Endothelial cell of umbilical vein (primary cell): ENCODE measurements around the gene NCF1. TPM values are rescaled to one million over a fixed set of nuclear protein-coding genes. Genes with fewer than 3 reads are reported as not detected.
"Not testable (repeated sequence)": the region's sequence is repeated elsewhere in the genome, so short reads cannot be mapped to it uniquely, and the experiment has no call there.

Source experiments
- BruUV-seq: library from RNA; stranded (reverse); fragments of 400-500 nt; replicated peaks from 2 replicates; lab custom pipeline; 2021; lab: Mats Ljungman, UMichigan
- CTCF ChIA-PET: fragments of 300-600, 350-600 bp; sonication (Branson Sonifier 250); formaldehyde crosslinking; loops from one replicate; lab custom pipeline; 2021; ENCODE audit warnings: antibody characterized with exemption, inconsistent platforms; lab: Charles Lee
- POLR2A ChIA-PET: fragments of 300-600, 350-600 bp; sonication (Branson Sonifier 250); formaldehyde crosslinking; loops from one replicate; lab custom pipeline; 2021; ENCODE audit warnings: antibody characterized with exemption, inconsistent platforms; lab: Charles Lee
- DNase-seq: peaks from one replicate; pipeline ENCODE4 v3.0.0-alpha.2; 2011; ENCODE audit warnings: low read depth, low spot score
- FAIRE-seq: peaks from 2 replicates; lab custom pipeline; 2011; peaks lifted over from hg19 to GRCh38; lab: Jason Lieb, UNC
- H2AFZ ChIP-seq: 2 replicates; pipeline ENCODE4 v1.6.0; 2012; ENCODE audit warnings: low read depth, low read length, control low read depth, inconsistent platforms
- H3K27ac ChIP-seq: 2 replicates; pipeline ENCODE4 v1.5.1; 2011; ENCODE audit warnings: low read depth, mild to moderate bottlenecking, control low read depth, low read length, moderate library complexity; ENCODE audit not compliant: insufficient read depth
- H3K27me3 ChIP-seq, 2 experiments: 2 replicates each; pipeline versions ENCODE4 v1.6.0 to v1.6.1; 2011; ENCODE audit warnings: low read length in 2 of 2, mixed read lengths in 1 of 2; ENCODE audit not compliant: control insufficient read depth in 2 of 2, insufficient read depth in 2 of 2
- H3K36me3 ChIP-seq, 2 experiments: 2 replicates in 1 of 2; 3 replicates in 1 of 2; pipeline ENCODE4 v1.5.1; 2011; ENCODE audit warnings: low read length in 2 of 2, mild to moderate bottlenecking in 1 of 2, moderate library complexity in 1 of 2; ENCODE audit not compliant: control insufficient read depth in 2 of 2, insufficient read depth in 2 of 2; ENCODE audit errors: extremely low read depth in 1 of 2
- H3K4me1 ChIP-seq: 3 replicates; pipeline ENCODE4 v1.5.1; 2011; ENCODE audit warnings: mild to moderate bottlenecking, low read length; ENCODE audit not compliant: control insufficient read depth, insufficient read depth; ENCODE audit errors: extremely low read depth
- H3K4me2 ChIP-seq: 2 replicates; pipeline ENCODE4 v1.6.1; 2011; ENCODE audit warnings: low read length, control low read depth, mixed read lengths; ENCODE audit not compliant: insufficient read depth
- H3K4me3 ChIP-seq, 3 experiments: fragments of 200-600 bp in 1 of 3; sonication (generic), shearing (Covaris generic) in 1 of 3; replicated peaks in 1 of 3; 2 replicates each; pipeline ENCODE4 v1.5.1; 2011 to 2016; ENCODE audit warnings: control low read depth in 3 of 3, low read length in 3 of 3, mild to moderate bottlenecking in 2 of 3, inconsistent platforms in 1 of 3, low read depth in 1 of 3, moderate library complexity in 1 of 3; ENCODE audit not compliant: insufficient read depth in 1 of 3
- H3K79me2 ChIP-seq: 2 replicates; pipeline ENCODE4 v1.6.0; 2012; ENCODE audit warnings: low read length, inconsistent platforms; ENCODE audit not compliant: control insufficient read depth, insufficient read depth
- H3K9ac ChIP-seq: replicated peaks from 2 replicates; pipeline ENCODE3; 2011; ENCODE audit warnings: low read length, control low read depth; ENCODE audit not compliant: insufficient read depth; ENCODE audit errors: extremely low read depth
- H3K9me1 ChIP-seq: replicated peaks from 3 replicates; pipeline ENCODE4 v1.6.0; 2011; ENCODE audit warnings: mild to moderate bottlenecking, low read length; ENCODE audit not compliant: control insufficient read depth, insufficient read depth; ENCODE audit errors: extremely low read depth
- H3K9me3 ChIP-seq: replicated peaks from 2 replicates; pipeline ENCODE4 v1.5.1; 2012; ENCODE audit warnings: low read length, inconsistent platforms; ENCODE audit not compliant: control insufficient read depth, insufficient read depth
- H4K20me1 ChIP-seq: replicated peaks from 2 replicates; pipeline ENCODE3; 2011; ENCODE audit warnings: mild to moderate bottlenecking, low read length; ENCODE audit not compliant: control insufficient read depth, insufficient read depth; ENCODE audit errors: extremely low read depth
- dilution Hi-C: fragments of 300-500 bp; cut with MboI; formaldehyde crosslinking; loops from one replicate; pipeline ENCODE4 v1.15.0; 2019; ENCODE audit warnings: low sequenced_read_pairs; ENCODE audit not compliant: extremely low pct_ligation_motif_present
- intact Hi-C: fragments of 100-400 bp; cut with micrococcal nuclease; formaldehyde crosslinking; loops from one replicate; pipeline ENCODE4 v1.10.0; 2022
- polyA plus RNA-seq, 4 experiments: library from polyadenylated mRNA; depleted of rRNA in 3 of 4; stranded (reverse) in 3 of 4; unstranded in 1 of 4; fragments of >200 nt; gene quantifications; 2 replicates each; pipeline versions ENCODE4 v1.2.1 to v1.2.3, GENCODE V29; 2011 to 2012; ENCODE audit warnings: missing spikeins in 1 of 4
- total RNA-seq: library from RNA; stranded (reverse); gene quantifications from 2 replicates; pipeline ENCODE4 v1.2.3, GENCODE V29; 2021

NCF1 gene
- total and polyA plus RNA-seq, 2 donors (not counting 3 experiments of a cell fraction or from before 2014, with no cell fraction given) = not detected

DNA sequence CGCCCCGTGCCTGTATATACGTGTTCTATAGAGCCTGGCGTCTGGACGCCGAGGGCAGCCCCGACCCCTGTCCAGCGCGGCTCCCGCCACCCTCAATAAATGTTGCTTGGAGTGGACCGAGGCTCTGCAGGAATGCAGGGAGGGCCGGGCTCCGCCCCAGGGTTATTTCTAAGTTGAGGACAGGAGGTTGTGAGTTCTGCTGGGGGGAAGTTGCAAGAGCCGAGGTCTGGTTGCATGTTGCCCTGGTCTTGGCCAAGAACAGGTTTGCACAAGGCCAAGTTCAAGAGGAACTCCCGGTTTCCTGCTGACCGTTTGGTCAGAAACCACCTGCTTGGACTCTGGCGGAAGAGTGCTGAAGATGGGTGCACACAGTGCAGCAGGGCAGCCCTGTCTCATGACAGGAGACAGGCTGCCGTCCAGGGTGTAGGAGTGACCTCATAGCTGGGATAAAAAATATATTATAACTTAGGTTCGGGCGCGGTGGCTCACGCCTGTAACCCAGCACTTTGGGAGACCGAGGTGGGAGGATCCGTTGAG is 15.5 kb downstream of the NCF1 start:
- H3K4me2 ChIP-seq, H3K79me2 ChIP-seq, BruUV-seq, H3K9me3 ChIP-seq, H3K27ac ChIP-seq, H4K20me1 ChIP-seq, H3K9ac ChIP-seq, FAIRE-seq, H3K9me1 ChIP-seq, DNase-seq, CTCF ChIA-PET, H3K36me3 ChIP-seq, H3K27me3 ChIP-seq, POLR2A ChIA-PET, H3K4me1 ChIP-seq, H2AFZ ChIP-seq, intact Hi-C loops, H3K4me3 ChIP-seq, dilution Hi-C loops: not testable (repeated sequence)

DNA sequence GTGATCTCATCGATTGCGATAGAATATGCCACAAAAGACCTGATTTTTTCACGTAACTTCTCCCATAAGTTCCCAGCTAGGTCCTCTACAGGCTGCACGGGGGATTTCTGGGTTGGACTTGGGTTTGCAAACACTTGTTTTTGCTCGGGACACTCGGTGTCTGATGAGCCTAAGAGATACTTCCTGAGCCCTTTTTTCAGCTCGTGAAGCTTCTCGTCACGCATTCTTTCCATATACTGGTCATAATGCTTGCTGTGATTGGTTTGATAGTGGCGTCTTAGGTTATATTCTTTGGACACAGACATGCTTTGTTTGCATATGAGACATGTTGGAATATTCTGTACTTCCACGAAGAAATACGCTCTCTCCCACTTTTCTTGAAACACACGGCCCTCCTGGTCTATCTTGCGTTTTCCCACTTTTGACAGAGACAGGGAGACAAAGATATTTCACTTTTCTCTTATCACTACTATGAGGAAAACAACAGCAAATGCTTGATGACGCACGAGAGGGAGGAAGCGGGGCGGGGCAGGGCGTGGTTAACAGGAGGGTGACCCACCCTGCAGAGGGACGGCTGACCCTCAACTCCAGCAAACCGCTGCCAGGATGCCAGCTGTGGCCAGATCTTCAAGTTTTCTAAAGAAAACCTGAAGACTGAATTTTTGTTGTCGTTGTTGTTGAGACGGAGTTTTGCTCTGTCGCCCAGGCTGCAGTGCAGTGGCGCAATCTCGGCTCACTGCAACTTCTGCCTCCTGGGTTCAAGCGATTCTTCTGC is 24.2 kb downstream of the NCF1 start:
- H4K20me1 ChIP-seq, H3K9me3 ChIP-seq, H3K36me3 ChIP-seq, BruUV-seq, intact Hi-C loops, POLR2A ChIA-PET, H3K4me2 ChIP-seq, DNase-seq, H3K4me3 ChIP-seq, H3K27ac ChIP-seq, H3K4me1 ChIP-seq, FAIRE-seq, H3K79me2 ChIP-seq, H2AFZ ChIP-seq, H3K9me1 ChIP-seq, dilution Hi-C loops, CTCF ChIA-PET, H3K9ac ChIP-seq, H3K27me3 ChIP-seq: not testable (repeated sequence)

DNA sequence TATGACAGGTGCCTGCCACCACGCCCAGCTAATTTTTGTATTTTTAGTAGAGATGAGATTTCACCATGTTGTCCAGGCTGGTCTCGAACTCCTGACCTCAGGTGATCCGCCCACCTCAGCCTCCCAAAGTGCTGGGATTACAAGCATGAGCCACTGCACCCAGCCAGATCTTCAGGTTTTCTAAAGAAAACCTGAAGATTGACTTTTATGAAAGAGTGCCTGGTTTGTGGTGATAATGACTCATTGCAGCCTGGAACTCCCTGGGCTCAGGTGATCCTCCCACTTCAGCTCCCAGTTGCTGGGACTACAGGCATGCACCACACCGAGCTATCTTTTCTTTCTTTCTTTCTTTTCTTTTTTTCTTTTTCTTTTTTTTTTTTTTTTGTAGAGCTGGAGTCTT is 24.8 kb downstream of the NCF1 start:
- BruUV-seq = not testable (repeated sequence)

DNA sequence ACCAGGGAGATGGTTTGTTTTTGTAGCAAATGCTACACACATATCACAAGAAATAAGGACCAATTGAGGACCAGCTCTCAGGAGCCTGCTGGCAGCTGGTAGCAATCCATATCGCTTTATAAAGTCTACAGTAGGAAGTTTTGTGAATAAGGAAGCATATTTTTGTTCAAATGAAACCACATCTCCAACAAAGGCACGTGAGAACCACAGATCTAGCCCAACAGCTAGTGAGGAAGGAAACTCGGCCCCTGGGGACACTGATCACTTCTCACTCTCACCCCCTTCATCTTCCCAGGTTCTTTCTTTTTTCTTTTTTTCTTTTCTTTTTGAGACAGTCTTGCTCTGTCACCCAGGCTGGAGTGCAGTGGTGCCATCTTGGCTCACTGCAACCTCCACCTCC is 42.1 kb downstream of the NCF1 start:
- H3K36me3 ChIP-seq, CTCF ChIA-PET, H2AFZ ChIP-seq, H3K79me2 ChIP-seq, H4K20me1 ChIP-seq, H3K4me2 ChIP-seq, DNase-seq, FAIRE-seq, H3K4me1 ChIP-seq, H3K9me3 ChIP-seq, intact Hi-C loops, H3K9ac ChIP-seq, BruUV-seq, H3K27ac ChIP-seq, H3K27me3 ChIP-seq, dilution Hi-C loops, POLR2A ChIA-PET, H3K9me1 ChIP-seq, H3K4me3 ChIP-seq: not testable (repeated sequence)

More for the DNA sequence above, 24.8 kb downstream of the NCF1 start:
- FAIRE-seq, H3K4me2 ChIP-seq, POLR2A ChIA-PET, H3K9ac ChIP-seq, H3K9me3 ChIP-seq, dilution Hi-C loops, H3K79me2 ChIP-seq, H3K36me3 ChIP-seq, H4K20me1 ChIP-seq, H3K4me1 ChIP-seq, H3K9me1 ChIP-seq, CTCF ChIA-PET, intact Hi-C loops, H3K4me3 ChIP-seq, H3K27ac ChIP-seq, H3K27me3 ChIP-seq, H2AFZ ChIP-seq, DNase-seq: not testable (repeated sequence)
